Measurements from ENCODE around the gene SLC12A8. TPM values are rescaled to one million over a fixed set of nuclear protein-coding genes. Genes with fewer than 3 reads are reported as not detected.

Gene SLC12A8
- total and polyA plus RNA-seq, 2 experiments from 2014 or later, result 6.9 to 15.9 TPM

DNA sequence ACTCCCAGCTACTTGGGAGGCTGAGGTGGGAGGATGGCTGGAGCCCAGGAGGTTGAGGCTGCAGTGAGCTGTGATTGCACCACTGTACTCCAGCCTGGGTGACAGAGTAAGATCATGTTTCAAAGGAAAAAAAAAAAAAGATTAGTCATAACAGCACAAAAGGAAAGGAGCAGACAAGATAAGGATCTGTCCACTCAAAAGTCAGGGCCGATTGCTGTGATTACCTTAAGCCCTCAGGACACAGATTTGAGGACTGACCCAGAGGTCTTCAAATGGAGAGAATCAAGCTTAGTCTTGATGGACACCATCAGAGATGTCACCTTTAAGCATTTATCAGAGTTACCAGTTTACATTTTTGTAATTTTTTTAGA lies 132.9 kb downstream of the SLC12A8 start:
- H3K36me3 ChIP-seq (ENCODE audit: insufficient read depth), result no peaks in the 10 kb centered on the region
- Mint-ChIP-seq H3K27ac (no peak overlapping the region), H3K9me3 (no peaks in the 10 kb centered on the region), H3K27me3 (ENCODE audit: insufficient read depth, low read depth, poor library complexity) (peaks cover 13% of the 10 kb centered on the region), H3K4me1 (peaks cover 23% of the 10 kb centered on the region), H3K4me3 (no peak overlapping the region), H3K36me3 (ENCODE audit: low read depth) (peaks cover 6% of the 10 kb centered on the region; the same call in 2 of the 3 replicates)
- H3K9me2 ChIP-seq (ENCODE audit: insufficient read depth), result peaks cover 12% of the 10 kb centered on the region
- ATAC-seq, result no peak
- no peaks in the 10 kb centered on the region for H3K4me1 ChIP-seq (ENCODE audit: insufficient read depth)
- H3K27ac ChIP-seq (ENCODE audit: low read depth), result no peak overlapping the region
- H3K27me3 ChIP-seq (ENCODE audit: insufficient read depth), result no peaks in the 10 kb centered on the region
- H3K4me3 ChIP-seq, result no peak overlapping the region
- no peaks in the 10 kb centered on the region for H4K20me1 ChIP-seq (replicated peaks; ENCODE audit: insufficient read depth)
- TF ChIP-seq, protein P1, sequence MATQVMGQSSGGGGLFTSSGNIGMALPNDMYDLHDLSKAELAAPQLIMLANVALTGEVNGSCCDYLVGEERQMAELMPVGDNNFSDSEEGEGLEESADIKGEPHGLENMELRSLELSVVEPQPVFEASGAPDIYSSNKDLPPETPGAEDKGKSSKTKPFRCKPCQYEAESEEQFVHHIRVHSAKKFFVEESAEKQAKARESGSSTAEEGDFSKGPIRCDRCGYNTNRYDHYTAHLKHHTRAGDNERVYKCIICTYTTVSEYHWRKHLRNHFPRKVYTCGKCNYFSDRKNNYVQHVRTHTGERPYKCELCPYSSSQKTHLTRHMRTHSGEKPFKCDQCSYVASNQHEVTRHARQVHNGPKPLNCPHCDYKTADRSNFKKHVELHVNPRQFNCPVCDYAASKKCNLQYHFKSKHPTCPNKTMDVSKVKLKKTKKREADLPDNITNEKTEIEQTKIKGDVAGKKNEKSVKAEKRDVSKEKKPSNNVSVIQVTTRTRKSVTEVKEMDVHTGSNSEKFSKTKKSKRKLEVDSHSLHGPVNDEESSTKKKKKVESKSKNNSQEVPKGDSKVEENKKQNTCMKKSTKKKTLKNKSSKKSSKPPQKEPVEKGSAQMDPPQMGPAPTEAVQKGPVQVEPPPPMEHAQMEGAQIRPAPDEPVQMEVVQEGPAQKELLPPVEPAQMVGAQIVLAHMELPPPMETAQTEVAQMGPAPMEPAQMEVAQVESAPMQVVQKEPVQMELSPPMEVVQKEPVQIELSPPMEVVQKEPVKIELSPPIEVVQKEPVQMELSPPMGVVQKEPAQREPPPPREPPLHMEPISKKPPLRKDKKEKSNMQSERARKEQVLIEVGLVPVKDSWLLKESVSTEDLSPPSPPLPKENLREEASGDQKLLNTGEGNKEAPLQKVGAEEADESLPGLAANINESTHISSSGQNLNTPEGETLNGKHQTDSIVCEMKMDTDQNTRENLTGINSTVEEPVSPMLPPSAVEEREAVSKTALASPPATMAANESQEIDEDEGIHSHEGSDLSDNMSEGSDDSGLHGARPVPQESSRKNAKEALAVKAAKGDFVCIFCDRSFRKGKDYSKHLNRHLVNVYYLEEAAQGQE (IDR thresholded peaks at IDR 0.05; ENCODE audit: unreplicated experiment), result no peak
- TF ChIP-seq CREB1 (CRISPR knock-in tag; IDR thresholded peaks at IDR 0.05; ENCODE audit: low read depth), result no peak
- TF ChIP-seq, protein P2, sequence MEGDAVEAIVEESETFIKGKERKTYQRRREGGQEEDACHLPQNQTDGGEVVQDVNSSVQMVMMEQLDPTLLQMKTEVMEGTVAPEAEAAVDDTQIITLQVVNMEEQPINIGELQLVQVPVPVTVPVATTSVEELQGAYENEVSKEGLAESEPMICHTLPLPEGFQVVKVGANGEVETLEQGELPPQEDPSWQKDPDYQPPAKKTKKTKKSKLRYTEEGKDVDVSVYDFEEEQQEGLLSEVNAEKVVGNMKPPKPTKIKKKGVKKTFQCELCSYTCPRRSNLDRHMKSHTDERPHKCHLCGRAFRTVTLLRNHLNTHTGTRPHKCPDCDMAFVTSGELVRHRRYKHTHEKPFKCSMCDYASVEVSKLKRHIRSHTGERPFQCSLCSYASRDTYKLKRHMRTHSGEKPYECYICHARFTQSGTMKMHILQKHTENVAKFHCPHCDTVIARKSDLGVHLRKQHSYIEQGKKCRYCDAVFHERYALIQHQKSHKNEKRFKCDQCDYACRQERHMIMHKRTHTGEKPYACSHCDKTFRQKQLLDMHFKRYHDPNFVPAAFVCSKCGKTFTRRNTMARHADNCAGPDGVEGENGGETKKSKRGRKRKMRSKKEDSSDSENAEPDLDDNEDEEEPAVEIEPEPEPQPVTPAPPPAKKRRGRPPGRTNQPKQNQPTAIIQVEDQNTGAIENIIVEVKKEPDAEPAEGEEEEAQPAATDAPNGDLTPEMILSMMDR (conservative IDR thresholded peaks at IDR 0.05; ENCODE audit: low read depth in 2 of 2), result no peak
- no peak for TF ChIP-seq JUNB (IDR thresholded peaks at IDR 0.05; ENCODE audit: unreplicated experiment)
- TF ChIP-seq ZNF114 (CRISPR knock-in tag; IDR thresholded peaks at IDR 0.05), result no peak
- TF ChIP-seq NANOG (IDR thresholded peaks at IDR 0.05; ENCODE audit: borderline replicate concordance), result no peak
- TF ChIP-seq STAT1 (IDR thresholded peaks at IDR 0.05; ENCODE audit: unreplicated experiment), result no peak
- TF ChIP-seq POLR2AphosphoS5 (IDR thresholded peaks at IDR 0.05; ENCODE audit: low read depth), result no peak
- no peak for TF ChIP-seq EZH2 (IDR thresholded peaks at IDR 0.05; ENCODE audit: low read depth, unreplicated experiment)
- TF ChIP-seq, protein P3, sequence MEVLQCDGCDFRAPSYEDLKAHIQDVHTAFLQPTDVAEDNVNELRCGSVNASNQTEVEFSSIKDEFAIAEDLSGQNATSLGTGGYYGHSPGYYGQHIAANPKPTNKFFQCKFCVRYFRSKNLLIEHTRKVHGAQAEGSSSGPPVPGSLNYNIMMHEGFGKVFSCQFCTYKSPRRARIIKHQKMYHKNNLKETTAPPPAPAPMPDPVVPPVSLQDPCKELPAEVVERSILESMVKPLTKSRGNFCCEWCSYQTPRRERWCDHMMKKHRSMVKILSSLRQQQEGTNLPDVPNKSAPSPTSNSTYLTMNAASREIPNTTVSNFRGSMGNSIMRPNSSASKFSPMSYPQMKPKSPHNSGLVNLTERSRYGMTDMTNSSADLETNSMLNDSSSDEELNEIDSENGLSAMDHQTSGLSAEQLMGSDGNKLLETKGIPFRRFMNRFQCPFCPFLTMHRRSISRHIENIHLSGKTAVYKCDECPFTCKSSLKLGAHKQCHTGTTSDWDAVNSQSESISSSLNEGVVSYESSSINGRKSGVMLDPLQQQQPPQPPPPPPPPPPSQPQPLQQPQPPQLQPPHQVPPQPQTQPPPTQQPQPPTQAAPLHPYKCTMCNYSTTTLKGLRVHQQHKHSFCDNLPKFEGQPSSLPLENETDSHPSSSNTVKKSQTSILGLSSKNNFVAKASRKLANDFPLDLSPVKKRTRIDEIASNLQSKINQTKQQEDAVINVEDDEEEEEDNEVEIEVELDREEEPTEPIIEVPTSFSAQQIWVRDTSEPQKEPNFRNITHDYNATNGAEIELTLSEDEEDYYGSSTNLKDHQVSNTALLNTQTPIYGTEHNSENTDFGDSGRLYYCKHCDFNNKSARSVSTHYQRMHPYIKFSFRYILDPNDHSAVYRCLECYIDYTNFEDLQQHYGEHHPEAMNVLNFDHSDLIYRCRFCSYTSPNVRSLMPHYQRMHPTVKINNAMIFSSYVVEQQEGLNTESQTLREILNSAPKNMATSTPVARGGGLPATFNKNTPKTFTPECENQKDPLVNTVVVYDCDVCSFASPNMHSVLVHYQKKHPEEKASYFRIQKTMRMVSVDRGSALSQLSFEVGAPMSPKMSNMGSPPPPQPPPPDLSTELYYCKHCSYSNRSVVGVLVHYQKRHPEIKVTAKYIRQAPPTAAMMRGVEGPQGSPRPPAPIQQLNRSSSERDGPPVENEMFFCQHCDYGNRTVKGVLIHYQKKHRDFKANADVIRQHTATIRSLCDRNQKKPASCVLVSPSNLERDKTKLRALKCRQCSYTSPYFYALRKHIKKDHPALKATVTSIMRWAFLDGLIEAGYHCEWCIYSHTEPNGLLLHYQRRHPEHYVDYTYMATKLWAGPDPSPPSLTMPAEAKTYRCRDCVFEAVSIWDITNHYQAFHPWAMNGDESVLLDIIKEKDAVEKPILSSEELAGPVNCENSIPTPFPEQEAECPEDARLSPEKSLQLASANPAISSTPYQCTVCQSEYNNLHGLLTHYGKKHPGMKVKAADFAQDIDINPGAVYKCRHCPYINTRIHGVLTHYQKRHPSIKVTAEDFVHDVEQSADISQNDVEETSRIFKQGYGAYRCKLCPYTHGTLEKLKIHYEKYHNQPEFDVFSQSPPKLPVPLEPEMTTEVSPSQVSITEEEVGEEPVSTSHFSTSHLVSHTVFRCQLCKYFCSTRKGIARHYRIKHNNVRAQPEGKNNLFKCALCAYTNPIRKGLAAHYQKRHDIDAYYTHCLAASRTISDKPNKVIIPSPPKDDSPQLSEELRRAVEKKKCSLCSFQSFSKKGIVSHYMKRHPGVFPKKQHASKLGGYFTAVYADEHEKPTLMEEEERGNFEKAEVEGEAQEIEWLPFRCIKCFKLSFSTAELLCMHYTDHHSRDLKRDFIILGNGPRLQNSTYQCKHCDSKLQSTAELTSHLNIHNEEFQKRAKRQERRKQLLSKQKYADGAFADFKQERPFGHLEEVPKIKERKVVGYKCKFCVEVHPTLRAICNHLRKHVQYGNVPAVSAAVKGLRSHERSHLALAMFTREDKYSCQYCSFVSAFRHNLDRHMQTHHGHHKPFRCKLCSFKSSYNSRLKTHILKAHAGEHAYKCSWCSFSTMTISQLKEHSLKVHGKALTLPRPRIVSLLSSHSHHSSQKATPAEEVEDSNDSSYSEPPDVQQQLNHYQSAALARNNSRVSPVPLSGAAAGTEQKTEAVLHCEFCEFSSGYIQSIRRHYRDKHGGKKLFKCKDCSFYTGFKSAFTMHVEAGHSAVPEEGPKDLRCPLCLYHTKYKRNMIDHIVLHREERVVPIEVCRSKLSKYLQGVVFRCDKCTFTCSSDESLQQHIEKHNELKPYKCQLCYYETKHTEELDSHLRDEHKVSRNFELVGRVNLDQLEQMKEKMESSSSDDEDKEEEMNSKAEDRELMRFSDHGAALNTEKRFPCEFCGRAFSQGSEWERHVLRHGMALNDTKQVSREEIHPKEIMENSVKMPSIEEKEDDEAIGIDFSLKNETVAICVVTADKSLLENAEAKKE (CRISPR knock-in tag; IDR thresholded peaks at IDR 0.05), result no peak
- TF ChIP-seq, protein P4, sequence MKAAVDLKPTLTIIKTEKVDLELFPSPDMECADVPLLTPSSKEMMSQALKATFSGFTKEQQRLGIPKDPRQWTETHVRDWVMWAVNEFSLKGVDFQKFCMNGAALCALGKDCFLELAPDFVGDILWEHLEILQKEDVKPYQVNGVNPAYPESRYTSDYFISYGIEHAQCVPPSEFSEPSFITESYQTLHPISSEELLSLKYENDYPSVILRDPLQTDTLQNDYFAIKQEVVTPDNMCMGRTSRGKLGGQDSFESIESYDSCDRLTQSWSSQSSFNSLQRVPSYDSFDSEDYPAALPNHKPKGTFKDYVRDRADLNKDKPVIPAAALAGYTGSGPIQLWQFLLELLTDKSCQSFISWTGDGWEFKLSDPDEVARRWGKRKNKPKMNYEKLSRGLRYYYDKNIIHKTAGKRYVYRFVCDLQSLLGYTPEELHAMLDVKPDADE (IDR thresholded peaks at IDR 0.05), result no peak
- TF ChIP-seq ZNF331 (CRISPR knock-in tag; IDR thresholded peaks at IDR 0.05; ENCODE audit: low read depth), result no peak
- TF ChIP-seq EZH2phosphoT487 (IDR thresholded peaks at IDR 0.05; ENCODE audit: unreplicated experiment), result no peak
- H2AFZ ChIP-seq, result no peak overlapping the region
- no peaks in the 10 kb centered on the region for H3K79me2 ChIP-seq (replicated peaks; ENCODE audit: insufficient read depth)
- no peak overlapping the region for H3K4me2 ChIP-seq
- no peaks in the 10 kb centered on the region for H3F3A ChIP-seq (replicated peaks; ENCODE audit: low read depth)
- DNase-seq (ENCODE audit: low spot score), result no peak
